Neural progenitor cell (in vitro differentiated cells): Measurements from ENCODE around the gene PDRG1.

ENCODE experiments used
- EZH2 ChIP-seq: fragments of 200-600 bp; sonication (generic); IDR thresholded peaks from 2 replicates; pipeline ENCODE4 v1.6.1; 2017; ENCODE audit warnings: antibody characterized with exemption, mild to moderate bottlenecking, moderate library complexity
- EZH2phosphoT487 ChIP-seq: fragments of 200-600 bp; sonication (generic); IDR thresholded peaks from 2 replicates; pipeline ENCODE4 v1.6.1; 2017; ENCODE audit warnings: antibody characterized with exemption
- TF ChIP-seq, protein P1 (sequence below): fragments of 200-600 bp; sonication (generic); IDR thresholded peaks from 2 replicates; pipeline ENCODE4 v1.5.1; 2017; ENCODE audit warnings: antibody characterized with exemption, mild to moderate bottlenecking

DNA sequence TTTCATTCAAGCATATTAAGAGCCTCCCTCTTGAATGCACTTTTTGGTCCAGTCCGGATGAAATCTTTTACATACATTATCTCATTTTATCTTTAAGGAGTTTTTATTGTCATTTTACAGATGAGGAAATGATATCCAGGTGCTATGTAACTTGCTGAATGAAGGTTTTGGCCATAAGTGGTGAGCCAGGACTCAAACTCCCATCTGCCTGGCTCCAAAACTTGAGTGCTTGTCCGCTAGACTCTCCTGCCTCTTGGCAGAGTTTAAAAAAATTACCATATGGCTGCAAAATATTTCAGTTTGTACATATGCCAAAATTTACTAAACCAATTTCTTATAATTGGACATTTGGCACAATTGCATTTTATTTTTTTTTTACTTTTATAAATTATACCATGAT lies 12.2 kb downstream of the PDRG1 start:
- TF ChIP-seq, protein P1, sequence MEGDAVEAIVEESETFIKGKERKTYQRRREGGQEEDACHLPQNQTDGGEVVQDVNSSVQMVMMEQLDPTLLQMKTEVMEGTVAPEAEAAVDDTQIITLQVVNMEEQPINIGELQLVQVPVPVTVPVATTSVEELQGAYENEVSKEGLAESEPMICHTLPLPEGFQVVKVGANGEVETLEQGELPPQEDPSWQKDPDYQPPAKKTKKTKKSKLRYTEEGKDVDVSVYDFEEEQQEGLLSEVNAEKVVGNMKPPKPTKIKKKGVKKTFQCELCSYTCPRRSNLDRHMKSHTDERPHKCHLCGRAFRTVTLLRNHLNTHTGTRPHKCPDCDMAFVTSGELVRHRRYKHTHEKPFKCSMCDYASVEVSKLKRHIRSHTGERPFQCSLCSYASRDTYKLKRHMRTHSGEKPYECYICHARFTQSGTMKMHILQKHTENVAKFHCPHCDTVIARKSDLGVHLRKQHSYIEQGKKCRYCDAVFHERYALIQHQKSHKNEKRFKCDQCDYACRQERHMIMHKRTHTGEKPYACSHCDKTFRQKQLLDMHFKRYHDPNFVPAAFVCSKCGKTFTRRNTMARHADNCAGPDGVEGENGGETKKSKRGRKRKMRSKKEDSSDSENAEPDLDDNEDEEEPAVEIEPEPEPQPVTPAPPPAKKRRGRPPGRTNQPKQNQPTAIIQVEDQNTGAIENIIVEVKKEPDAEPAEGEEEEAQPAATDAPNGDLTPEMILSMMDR = no peak
- TF ChIP-seq EZH2phosphoT487 (no peak), EZH2 (no peak)
